M059J (cell line): Measurements from ENCODE around the gene OGFRL1. TPM values are rescaled to one million over a fixed set of nuclear protein-coding genes. Genes with fewer than 3 reads are reported as not detected.
A peak's percentile ranks its signal among the peaks of the same experiment; 100 is the strongest.
"Not testable (repeated sequence)": the region's sequence is repeated elsewhere in the genome, so short reads cannot be mapped to it uniquely, and the experiment has no call there.

Experiments used
- DNase-seq: peaks from one replicate; pipeline ENCODE4 v3.0.0-alpha.2; 2012; ENCODE audit warnings: low read depth
- total RNA-seq: library from RNA; depleted of rRNA; stranded (reverse); fragments of >200 nt; shearing (Covaris generic); gene quantifications from 2 replicates; pipeline ENCODE4 v1.2.3, GENCODE V29; 2014; rRNA removed

The OGFRL1 gene
- total RNA-seq: 21.0 and 27.6 TPM in 2 replicates

GRCh38 chr6:71288228-71289038 lies at the start of gene OGFRL1:
OGFRL1 (plus strand) TSS chr6:71288811; CDS start chr6:71288937, 126 bp downstream.
- DNase-seq: peak; percentile 98

- DNase-seq: peak; percentile 32
Observed at GRCh38 chr6:71239694-71240093, 48.9 kb upstream of the OGFRL1 start.

GRCh38 chr6:71245265-71246049 lies 43.2 kb upstream of the OGFRL1 start:
- no peak for DNase-seq

- DNase-seq: no peak
Observed at GRCh38 chr6:71246596-71246995, 42.0 kb upstream of the OGFRL1 start.

- DNase-seq: peak; percentile 92
Observed at GRCh38 chr6:71248306-71248765, 40.3 kb upstream of the OGFRL1 start.

GRCh38 chr6:71248878-71249544 lies 39.6 kb upstream of the OGFRL1 start:
- no peak for DNase-seq

GRCh38 chr6:71250099-71250602 lies 38.5 kb upstream of the OGFRL1 start:
- DNase-seq: peak; percentile 84

- no peak for DNase-seq
Observed at GRCh38 chr6:71252410-71252809, 36.2 kb upstream of the OGFRL1 start.

GRCh38 chr6:71252960-71253359 lies 35.7 kb upstream of the OGFRL1 start:
- DNase-seq: no peak

GRCh38 chr6:71254323-71254722 lies 34.3 kb upstream of the OGFRL1 start:
- no peak for DNase-seq

- peak; percentile 33 for DNase-seq
Observed at GRCh38 chr6:71258078-71258866, 30.3 kb upstream of the OGFRL1 start.

GRCh38 chr6:71259888-71260604 lies 28.6 kb upstream of the OGFRL1 start:
- DNase-seq: no peak

- DNase-seq: peak; percentile 23
Observed at GRCh38 chr6:71262914-71263313, 25.7 kb upstream of the OGFRL1 start.

- DNase-seq: not testable (repeated sequence)
Observed at GRCh38 chr6:71266392-71266791, 22.2 kb upstream of the OGFRL1 start.

- peak; percentile 91 for DNase-seq
Observed at GRCh38 chr6:71268735-71269437, 19.7 kb upstream of the OGFRL1 start.

GRCh38 chr6:71277926-71278600 lies 10.5 kb upstream of the OGFRL1 start:
- no peak for DNase-seq

- no peak for DNase-seq
Observed at GRCh38 chr6:71279321-71279720, 9.3 kb upstream of the OGFRL1 start.

GRCh38 chr6:71279740-71280139 lies 8.9 kb upstream of the OGFRL1 start:
- no peak for DNase-seq

GRCh38 chr6:71280701-71281100 lies 7.9 kb upstream of the OGFRL1 start:
- no peak for DNase-seq
